Endometrial microvascular endothelial cells (primary cell): ENCODE results near the gene ZNF879. TPM values are rescaled to one million over a fixed set of nuclear protein-coding genes. Genes with fewer than 3 reads are reported as not detected.

Source experiments
- in situ Hi-C: cut with HindIII; loops from 2 replicates; pipeline ENCODE4 v1.10.0; 2017; ENCODE audit warnings: low sequenced_read_pairs, low pct_unique_long_range_greater_than_20kb; ENCODE audit errors: inconsistent ontology term
- total RNA-seq: library from RNA; depleted of rRNA; stranded (reverse); fragments of >200 nt; gene quantifications from one replicate; pipeline ENCODE4 v1.2.3, GENCODE V29; 2015; ENCODE audit errors: inconsistent ontology term

Gene ZNF879
- total RNA-seq, 1 donor from 2014 or later = 2.0 TPM

- in situ Hi-C loops = no loop called here
Observed at GRCh38 chr5:178997191-178997590, 26.4 kb upstream of the ZNF879 start.

GRCh38 chr5:178998441-178998840 lies 25.2 kb upstream of the ZNF879 start:
- in situ Hi-C loops = no loop called here

- in situ Hi-C loops = no loop called here
Observed at GRCh38 chr5:179006564-179006963, 17.0 kb upstream of the ZNF879 start.

DNA sequence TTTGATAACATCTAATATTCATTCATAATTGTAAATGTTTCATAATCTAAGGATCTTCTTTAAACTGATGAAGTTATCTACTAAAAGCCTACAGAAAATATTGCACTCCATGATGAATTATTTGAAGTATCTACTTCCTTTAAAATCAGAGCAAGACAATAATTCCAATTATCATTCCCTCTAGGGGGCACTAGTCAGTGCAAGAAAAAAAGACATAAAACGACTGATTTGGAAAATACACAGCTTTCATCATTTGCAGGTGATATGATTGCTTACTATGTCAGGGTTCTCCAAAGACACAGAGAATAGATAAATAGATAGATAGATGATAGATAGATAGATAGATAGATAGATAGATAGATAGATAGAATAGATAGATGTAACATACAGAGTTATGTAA lies 14.9 kb upstream of the ZNF879 start:
- in situ Hi-C loops = no loop called here

DNA sequence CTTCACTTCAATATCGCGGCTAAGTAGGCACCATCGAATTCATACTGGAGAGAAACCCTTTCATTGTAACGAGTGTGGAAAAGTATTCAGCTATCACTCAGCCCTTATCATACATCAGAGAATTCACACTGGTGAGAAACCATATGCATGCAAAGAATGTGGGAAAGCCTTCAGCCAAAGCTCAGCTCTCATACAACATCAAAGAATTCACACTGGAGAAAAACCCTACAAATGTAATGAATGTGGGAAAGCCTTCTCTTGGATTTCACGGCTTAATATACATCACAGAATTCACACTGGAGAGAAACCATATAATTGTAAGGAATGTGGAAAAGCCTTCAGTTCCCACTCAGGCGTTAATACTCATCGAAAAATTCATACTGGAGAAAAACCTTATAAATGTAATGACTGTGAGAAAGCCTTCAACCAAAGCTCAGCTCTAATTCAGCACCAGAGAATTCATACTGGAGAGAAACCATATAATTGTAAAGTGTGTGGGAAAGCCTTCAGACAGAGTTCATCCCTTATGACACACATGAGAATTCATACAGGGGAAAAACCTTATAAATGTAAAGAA lies 9.5 kb downstream of the ZNF879 start:
- in situ Hi-C loops = no loop called here

- in situ Hi-C loops = no loop called here
Observed at GRCh38 chr5:179044765-179045164, 21.2 kb downstream of the ZNF879 start.

DNA sequence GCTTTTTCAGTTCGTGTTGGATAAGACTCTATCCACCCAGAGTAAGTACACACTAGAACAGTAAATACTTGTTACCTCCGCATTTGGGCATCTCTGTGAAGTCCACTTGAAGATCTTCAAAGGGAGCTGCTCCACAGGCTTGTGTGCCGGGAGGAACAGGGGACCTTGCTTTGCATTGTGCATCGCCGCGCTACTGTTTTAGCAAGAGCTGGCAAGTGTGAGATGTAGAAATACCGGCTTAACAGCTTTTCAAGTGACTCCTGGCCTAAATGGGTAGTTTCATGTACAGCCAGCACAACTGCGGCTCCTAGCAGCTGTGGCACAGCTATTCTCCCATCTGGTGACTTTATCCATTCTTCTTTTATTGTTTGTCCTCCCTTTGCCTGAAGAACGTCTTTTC lies 28.2 kb downstream of the ZNF879 start:
- in situ Hi-C loops = no loop called here

- in situ Hi-C loops = no loop called here
Observed at GRCh38 chr5:179054036-179054785, 30.6 kb downstream of the ZNF879 start.

- in situ Hi-C loops = no loop called here
Observed at GRCh38 chr5:179054876-179055275, 31.3 kb downstream of the ZNF879 start.

GRCh38 chr5:179055436-179055835 lies 31.8 kb downstream of the ZNF879 start:
- in situ Hi-C loops = no loop called here

DNA sequence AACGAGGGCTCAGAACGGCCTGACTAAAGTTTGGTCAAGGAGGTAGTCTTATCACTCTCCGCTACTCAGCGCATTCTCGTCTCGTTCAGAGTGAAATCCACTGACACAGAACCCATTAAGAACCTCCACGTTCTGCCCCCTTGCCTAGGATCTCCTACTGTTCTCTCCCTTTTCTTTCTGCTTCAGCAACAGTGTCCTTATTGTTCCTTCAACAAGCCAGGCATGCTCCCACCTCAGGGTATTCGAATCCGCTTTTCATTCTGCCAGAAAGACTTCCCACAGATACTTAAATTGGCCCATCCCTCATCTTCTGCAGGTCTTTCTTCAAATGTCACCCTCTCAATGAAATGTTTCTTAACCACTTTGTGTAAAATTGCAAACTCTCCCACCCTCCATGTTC lies 32.2 kb downstream of the ZNF879 start:
- in situ Hi-C loops = no loop called here

GRCh38 chr5:179060116-179061008 lies 36.8 kb downstream of the ZNF879 start, which contains the start of gene ZNF354C:
ZNF354C (plus strand) TSS chr5:179060373; CDS start chr5:179062069, 1,696 bp downstream.
- in situ Hi-C loops = no loop called here

DNA sequence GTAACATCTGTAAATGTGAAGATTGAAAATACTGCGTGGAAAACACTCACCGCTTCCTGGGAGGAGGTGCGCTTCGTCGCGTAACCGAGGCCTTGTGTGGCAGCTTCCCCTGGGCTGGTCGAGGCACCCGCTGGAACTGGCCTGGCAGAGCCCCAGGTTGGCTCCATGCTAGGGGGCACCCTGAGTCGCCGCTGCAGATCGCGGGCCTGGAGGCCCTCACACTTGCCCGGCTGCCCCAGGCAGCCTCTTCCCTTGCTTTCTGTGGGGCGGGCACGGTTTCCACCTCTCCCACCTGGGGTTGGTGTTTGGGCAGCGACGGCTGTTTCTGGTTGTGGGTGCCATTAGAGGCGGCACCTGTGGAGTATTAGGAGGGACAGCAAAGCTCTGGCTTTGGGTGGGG lies 37.4 kb downstream of the ZNF879 start:
- in situ Hi-C loops = no loop called here

- in situ Hi-C loops = no loop called here
Observed at GRCh38 chr5:179065703-179066102, 42.1 kb downstream of the ZNF879 start.

GRCh38 chr5:179079165-179079987 lies 55.8 kb downstream of the ZNF879 start:
- in situ Hi-C loops = no loop called here

DNA sequence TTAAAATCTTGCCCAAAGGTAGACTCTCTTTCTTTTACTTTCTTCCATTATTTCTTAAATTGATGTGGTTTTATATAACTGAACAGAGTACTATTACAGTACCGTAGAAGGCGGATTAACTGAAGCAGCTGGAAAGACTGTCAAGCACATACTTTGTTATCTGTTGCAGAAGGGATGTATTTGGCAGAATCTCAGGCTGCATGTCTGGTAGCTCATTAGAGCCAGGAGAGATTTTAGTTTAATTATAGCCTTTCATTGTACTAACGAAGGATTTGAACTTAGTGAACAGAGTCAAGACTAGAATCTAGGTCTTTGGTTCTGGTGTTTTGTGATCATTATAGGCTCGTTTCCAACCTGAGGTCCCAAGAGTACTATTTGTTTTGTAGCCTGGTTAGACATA lies 57.1 kb downstream of the ZNF879 start:
- in situ Hi-C loops = no loop called here
